H1 (cell line): Measurements from ENCODE around the gene SCNN1A. TPM values are rescaled to one million over a fixed set of nuclear protein-coding genes. Genes with fewer than 3 reads are reported as not detected.

ENCODE experiments used
- CTCF ChIA-PET: fragments of 300-600 bp; sonication (Branson Sonifier 250); formaldehyde crosslinking; loops from one replicate; lab custom pipeline; 2021; ENCODE audit not compliant: partially characterized antibody; lab: Charles Lee
- POLR2A ChIA-PET: fragments of 300-600 bp; sonication (Branson Sonifier 250); formaldehyde crosslinking; loops from one replicate; lab custom pipeline; 2021; ENCODE audit warnings: inconsistent platforms; ENCODE audit not compliant: partially characterized antibody; lab: Charles Lee
- DNase-seq, 2 experiments: peaks; one replicate each; pipeline versions ENCODE4 v3.0.0 to v3.0.0-alpha.2; 2010 to 2022; ENCODE audit warnings: low spot score in 2 of 2, low read depth in 1 of 2, mixed read lengths in 1 of 2
- FAIRE-seq: peaks from 2 replicates; lab custom pipeline; 2011; peaks lifted over from hg19 to GRCh38; lab: Jason Lieb, UNC
- H2AFZ ChIP-seq: 2 replicates; pipeline ENCODE4 v1.8.1; 2012; ENCODE audit warnings: low read length, inconsistent platforms
- H2AK5ac ChIP-seq: 2 replicates; pipeline ENCODE4 v1.6.1; 2013; ENCODE audit warnings: low read depth, low read length
- H2BK120ac ChIP-seq: replicated peaks from 2 replicates; pipeline ENCODE3; 2013; ENCODE audit warnings: low read depth, low read length, inconsistent platforms
- H2BK12ac ChIP-seq: 2 replicates; pipeline ENCODE4 v1.6.1; 2013; ENCODE audit warnings: low read depth, low read length
- H2BK15ac ChIP-seq: 2 replicates; pipeline ENCODE4 v1.6.1; 2013; ENCODE audit warnings: low read length
- H2BK20ac ChIP-seq: 2 replicates; pipeline ENCODE4 v1.6.1; 2013; ENCODE audit warnings: low read length
- H2BK5ac ChIP-seq: 2 replicates; pipeline ENCODE4 v1.6.1; 2013; ENCODE audit warnings: low read depth, low read length
- H3K14ac ChIP-seq: 2 replicates; pipeline ENCODE4 v1.6.1; 2013; ENCODE audit warnings: inconsistent platforms; ENCODE audit not compliant: insufficient read length
- H3K18ac ChIP-seq: 2 replicates; pipeline ENCODE4 v1.6.1; 2013; ENCODE audit warnings: low read length; ENCODE audit errors: extremely low read depth
- H3K23ac ChIP-seq: 2 replicates; pipeline ENCODE4 v1.6.1; 2013; ENCODE audit warnings: inconsistent platforms; ENCODE audit not compliant: insufficient read length
- H3K23me2 ChIP-seq: 2 replicates; pipeline ENCODE4 v1.6.1; 2013; ENCODE audit warnings: low read depth, low read length
- H3K27ac ChIP-seq: 2 replicates; pipeline ENCODE4 v1.6.1; 2011; ENCODE audit warnings: low read depth, low read length, inconsistent platforms
- H3K27me3 ChIP-seq, 4 experiments: replicated peaks in 1 of 4; 1 replicate in 1 of 4; 2 replicates in 3 of 4; pipeline versions ENCODE4 v1.6.1 to v1.8.1; 2011 to 2013; ENCODE audit warnings: low read length in 3 of 4, mild to moderate bottlenecking in 3 of 4, inconsistent platforms in 2 of 4, mixed read lengths in 2 of 4, moderate library complexity in 1 of 4; ENCODE audit not compliant: control insufficient read depth in 3 of 4, insufficient read depth in 3 of 4; ENCODE audit errors: extremely low read depth in 1 of 4
- H3K36me3 ChIP-seq, 4 experiments: 2 replicates each; pipeline versions ENCODE4 v1.6.1 to v1.8.1; 2011 to 2013; ENCODE audit warnings: mild to moderate bottlenecking in 4 of 4, low read length in 3 of 4, moderate library complexity in 2 of 4, control low read depth in 1 of 4, inconsistent platforms in 1 of 4; ENCODE audit not compliant: insufficient read depth in 4 of 4, control insufficient read depth in 2 of 4
- H3K4ac ChIP-seq: replicated peaks from 2 replicates; pipeline ENCODE3; 2013; ENCODE audit warnings: low read length, low read depth, mixed read lengths, inconsistent platforms; ENCODE audit not compliant: insufficient read length
- H3K4me1 ChIP-seq, 4 experiments: replicated peaks in 1 of 4; 1 replicate in 1 of 4; 2 replicates in 3 of 4; pipeline versions ENCODE4 v1.6.1 to v1.8.1; 2011 to 2013; ENCODE audit warnings: low read length in 3 of 4, inconsistent platforms in 2 of 4, mixed read lengths in 1 of 4; ENCODE audit not compliant: insufficient read depth in 4 of 4, control insufficient read depth in 3 of 4
- H3K4me2 ChIP-seq, 2 experiments: 2 replicates each; pipeline versions ENCODE4 v1.6.1 to v1.8.1; 2011 to 2013; ENCODE audit warnings: low read depth in 2 of 2, low read length in 2 of 2, control low read depth in 1 of 2, inconsistent platforms in 1 of 2, mild to moderate bottlenecking in 1 of 2; ENCODE audit not compliant: insufficient read depth in 1 of 2
- H3K4me3 ChIP-seq, 4 experiments: fragments of 200-600, 300-600 bp in 1 of 4; sonication (generic), shearing (Covaris generic), sonication (Bioruptor Twin) in 1 of 4; 2 replicates each; pipeline versions ENCODE4 v1.5.1 to v1.8.1; 2011 to 2016; ENCODE audit warnings: low read length in 4 of 4, low read depth in 3 of 4, control low read depth in 2 of 4, inconsistent platforms in 2 of 4, mild to moderate bottlenecking in 2 of 4, mixed read lengths in 1 of 4, moderate library complexity in 1 of 4; ENCODE audit not compliant: insufficient read depth in 2 of 4; ENCODE audit errors: extremely low read depth in 1 of 4
- H3K56ac ChIP-seq: replicated peaks from 2 replicates; pipeline ENCODE3; 2013; ENCODE audit warnings: low read depth, mild to moderate bottlenecking, mixed read lengths, low read length, inconsistent platforms; ENCODE audit not compliant: insufficient read length
- H3K79me1 ChIP-seq: 2 replicates; pipeline ENCODE4 v1.6.1; 2013; ENCODE audit warnings: low read depth, low read length, control low read depth
- H3K79me2 ChIP-seq, 2 experiments: 2 replicates each; pipeline versions ENCODE4 v1.6.1 to v1.8.1; 2012 to 2013; ENCODE audit warnings: low read length in 2 of 2, mild to moderate bottlenecking in 2 of 2, inconsistent platforms in 1 of 2; ENCODE audit not compliant: insufficient read depth in 2 of 2, control insufficient read depth in 1 of 2
- H3K9ac ChIP-seq, 4 experiments: replicated peaks in 1 of 4; 1 replicate in 1 of 4; 2 replicates in 3 of 4; pipeline versions ENCODE4 v1.6.1 to v1.8.1; 2011 to 2013; ENCODE audit warnings: low read depth in 3 of 4, low read length in 3 of 4, control low read depth in 2 of 4, mild to moderate bottlenecking in 2 of 4, moderate library complexity in 2 of 4, inconsistent platforms in 1 of 4; ENCODE audit errors: extremely low read depth in 1 of 4
- H3K9me3 ChIP-seq, 2 experiments: 2 replicates each; pipeline versions ENCODE4 v1.6.1 to v1.8.1; 2012 to 2013; ENCODE audit warnings: mild to moderate bottlenecking in 2 of 2, moderate library complexity in 2 of 2, control low read depth in 1 of 2, inconsistent platforms in 1 of 2, low read depth in 1 of 2, low read length in 1 of 2, mixed read lengths in 1 of 2; ENCODE audit not compliant: insufficient read depth in 2 of 2
- H4K20me1 ChIP-seq, 2 experiments: replicated peaks in 1 of 2; 2 replicates each; pipeline versions ENCODE3 to v1.8.1; 2011 to 2013; ENCODE audit warnings: inconsistent platforms in 2 of 2, low read length in 2 of 2, mild to moderate bottlenecking in 1 of 2; ENCODE audit not compliant: insufficient read depth in 2 of 2, control insufficient read depth in 1 of 2
- H4K5ac ChIP-seq: 2 replicates; pipeline ENCODE4 v1.6.1; 2013; ENCODE audit warnings: low read length, low read depth, mixed read lengths, inconsistent platforms; ENCODE audit not compliant: insufficient read length
- H4K8ac ChIP-seq: 2 replicates; pipeline ENCODE4 v1.8.0; 2013; ENCODE audit warnings: mild to moderate bottlenecking, moderate library complexity, low read length, inconsistent platforms; ENCODE audit not compliant: insufficient read depth; ENCODE audit errors: extremely low read depth
- H4K91ac ChIP-seq: replicated peaks from 2 replicates; pipeline ENCODE3; 2013; ENCODE audit warnings: low read length, mixed read lengths, inconsistent platforms; ENCODE audit not compliant: insufficient read length
- ASH2L ChIP-seq: fragments of 200-600, 300-600 bp; sonication (generic); IDR thresholded peaks from one replicate; pipeline ENCODE4 v1.7.1; 2017; ENCODE audit warnings: low read length
- SIN3A ChIP-seq, 2 experiments: IDR thresholded peaks in 1 of 2; conservative IDR thresholded peaks in 1 of 2; 2 replicates each; pipeline ENCODE4 v1.6.1; 2011 to 2012; ENCODE audit warnings: low read length in 2 of 2, improper control_type of control experiment in 1 of 2, low read depth in 1 of 2, mild to moderate bottlenecking in 1 of 2
- TAF1 ChIP-seq: IDR thresholded peaks from 2 replicates; pipeline ENCODE4 v1.6.1; 2011; ENCODE audit warnings: mild to moderate bottlenecking, low read depth, low read length
- ZNF274 ChIP-seq: IDR thresholded peaks from 2 replicates; pipeline ENCODE4 v1.7.0; 2012; ENCODE audit warnings: low read length, borderline replicate concordance; ENCODE audit errors: extremely low read depth
- WGBS, 2 experiments: shearing (Covaris generic) in 1 of 2; methylation state at CpG; one replicate each; pipeline versions ENCODE4 v1.1.6 to v1.1.7; 2013 to 2015; ENCODE audit warnings: low lambda C conversion rate in 2 of 2, mixed read lengths in 2 of 2, inconsistent platforms in 1 of 2, low coverage in 1 of 2, missing lambda C conversion rate in 1 of 2; ENCODE audit not compliant: insufficient replicate concordance in 2 of 2, insufficient coverage in 1 of 2, insufficient read length in 1 of 2; ENCODE audit errors: extremely low coverage in 1 of 2, missing lambda C conversion rate in 1 of 2; 5-methylcytosine and 5-hydroxymethylcytosine counted together
- polyA plus RNA-seq, 7 experiments: library from polyadenylated mRNA; depleted of rRNA in 3 of 7; stranded (reverse) in 5 of 7; unstranded in 2 of 7; fragments of >200 nt in 5 of 7; fragments of 200-250 nt in 2 of 7; gene quantifications; 1 replicate in 5 of 7; 2 replicates in 1 of 7; 4 replicates in 1 of 7; pipeline versions ENCODE4 v1.2.1 to v1.2.3, GENCODE V29; 2011 to 2013; ENCODE audit warnings: missing spikeins in 2 of 7, mixed read lengths in 2 of 7
- total RNA-seq: library from RNA; stranded (reverse); fragmentation: NEBNext Ultra II Directional; extraction: Animal tissue kit (Norgen Biotek cat#: 25700); gene quantifications from 2 replicates; pipeline ENCODE4 v1.2.1, GENCODE V29; 2021

Gene SCNN1A
- total and polyA plus RNA-seq, 2 of the 8 experiments (the other 6 are each of a cell fraction or from before 2014, with no cell fraction given): 85.5 to 156 TPM

DNA sequence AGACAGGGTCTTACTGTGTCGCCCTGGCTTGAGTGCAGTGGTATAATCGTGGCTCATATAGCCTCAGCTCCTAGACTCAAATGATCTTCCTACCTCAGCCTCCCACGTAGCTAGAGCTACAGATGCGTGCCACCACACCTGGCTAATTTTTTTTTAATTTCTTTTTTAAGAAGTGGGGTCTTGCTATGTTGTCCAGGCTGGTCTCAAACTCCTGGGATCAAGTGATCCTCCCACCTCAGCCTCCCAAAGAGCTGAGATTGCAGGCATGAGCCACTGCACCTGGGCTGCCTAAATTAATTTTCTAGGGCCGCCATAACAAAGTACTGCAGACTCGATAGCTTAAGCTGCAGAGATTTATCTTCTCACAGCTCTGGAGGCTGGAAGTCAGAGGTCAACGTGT is 17.7 kb upstream of the SCNN1A start:
- Histone ChIP-seq H3K14ac (no peak overlapping the region), H3K23me2 (no peaks in the 10 kb centered on the region), H4K91ac (no peak overlapping the region), H3K27me3 (no peaks in the 10 kb centered on the region), H2BK15ac (no peak overlapping the region), H3K23ac (no peak overlapping the region), H3K56ac (no peak overlapping the region), H4K8ac (no peak overlapping the region), H3K79me1 (no peaks in the 10 kb centered on the region), H3K4me3 (no peak overlapping the region), H2BK5ac (no peak overlapping the region), H3K36me3 (no peaks in the 10 kb centered on the region), H2BK12ac (no peak overlapping the region), H3K27ac (no peak overlapping the region), H3K9ac (no peak overlapping the region), H2BK120ac (no peak overlapping the region), H2AFZ (no peak overlapping the region), H3K4me2 (no peak overlapping the region), H4K5ac (no peak overlapping the region), H2BK20ac (no peak overlapping the region), H2AK5ac (no peak overlapping the region), H4K20me1 (no peaks in the 10 kb centered on the region), H3K4ac (no peak overlapping the region), H3K9me3 (no peaks in the 10 kb centered on the region), H3K79me2 (no peaks in the 10 kb centered on the region), H3K18ac (no peak overlapping the region), H3K4me1 (peaks cover 0 to 4% (median 3%) of the 10 kb centered on the region in 4 experiments; a peak in 4 of 7 replicates)
- WGBS, 2 experiments: 91% methylated on average over 7 of the region's 7 CpGs; no CpG with 5 or more reads in 1 of the 2 experiments
- DNase-seq: no peak
- POLR2A ChIA-PET: interaction anchor here (0.8 to 6.0 kb wide), 9 partner anchors 9 to 143 kb away, joined by 3 to 36 read pairs (median 3); partner anchors contain the start of genes LTBR and SCNN1A
- CTCF ChIA-PET: interaction anchor here (0.6 to 1.0 kb wide), 2 partner anchors 58 to 110 kb away, joined by 3 read pairs; no protein-coding TSS in a partner anchor
- FAIRE-seq: no peak
- no peak for TF ChIP-seq ZNF274
- no peak for TF ChIP-seq SIN3A (conservative IDR thresholded peaks at IDR 0.05 in 1 of 2, IDR thresholded peaks at IDR 0.05 in 1 of 2; ENCODE audit: low read depth in 1 of 2, low read length in 2 of 2)
- TF ChIP-seq TAF1: no peak
- TF ChIP-seq ASH2L: no peak
